HepG2 (cell line): ENCODE data around the gene ZNF829. TPM values are rescaled to one million over a fixed set of nuclear protein-coding genes. Genes with fewer than 3 reads are reported as not detected.

Experiments
- ATAC-seq: fragments of 200-7000 bp; cut with Tn5 transposase; 3 replicates; pipeline ENCODE4 v1.9.1; 2020; ENCODE audit warnings: mild to moderate bottlenecking, moderate library complexity
- BruUV-seq: library from RNA; stranded (reverse); fragments of 400-500 nt; replicated peaks from 2 replicates; lab custom pipeline; 2021; lab: Mats Ljungman, UMichigan
- CTCF ChIA-PET: fragments of 300-600 bp; formaldehyde crosslinking; extraction: SDS; loops from one replicate; lab custom pipeline; 2021; ENCODE audit warnings: low total read pairs, inconsistent platforms, low intra/inter-chr PET ratio; lab: Yijun Ruan, JAX
- POLR2A ChIA-PET: fragments of 350-600 bp; sonication (Branson Sonifier 250); formaldehyde crosslinking; loops from one replicate; lab custom pipeline; 2020; ENCODE audit warnings: antibody characterized with exemption, inconsistent platforms; lab: Yijun Ruan, JAX
- DNase-seq: peaks from one replicate; pipeline ENCODE4 v3.0.0-alpha.2; 2015; ENCODE audit warnings: low spot score
- FAIRE-seq: peaks from 3 replicates; lab custom pipeline; 2011; peaks lifted over from hg19 to GRCh38; lab: Jason Lieb, UNC
- H2AFZ ChIP-seq: one replicate; pipeline ENCODE4 v1.6.1; 2011; ENCODE audit warnings: low read length, inconsistent platforms
- H3K27ac ChIP-seq: fragments of 300-600 bp; 3 replicates; pipeline ENCODE4 v1.8.0; 2011; ENCODE audit warnings: mixed run types, mild to moderate bottlenecking, mixed read lengths, low read length, inconsistent platforms; ENCODE audit not compliant: insufficient read depth; ENCODE audit errors: extremely low read length
- H3K27me3 ChIP-seq, 2 experiments: fragments of 200-600 bp in 1 of 2; 2 replicates in 1 of 2; 3 replicates in 1 of 2; pipeline versions ENCODE4 v1.6.0 to v1.8.0; 2011; ENCODE audit warnings: low read length in 2 of 2, mild to moderate bottlenecking in 2 of 2, moderate library complexity in 2 of 2, inconsistent platforms in 1 of 2; ENCODE audit not compliant: insufficient read depth in 2 of 2, control insufficient read depth in 1 of 2
- H3K36me3 ChIP-seq, 2 experiments: fragments of 200-600 bp in 1 of 2; replicated peaks in 1 of 2; 2 replicates in 1 of 2; 3 replicates in 1 of 2; pipeline versions ENCODE4 v1.5.1 to v1.8.0; 2011; ENCODE audit warnings: low read length in 2 of 2, inconsistent platforms in 1 of 2; ENCODE audit not compliant: insufficient read depth in 2 of 2, control insufficient read depth in 1 of 2
- H3K4me1 ChIP-seq: 2 replicates; pipeline ENCODE4 v1.5.1; 2012; ENCODE audit warnings: low read length, inconsistent platforms; ENCODE audit not compliant: insufficient read depth
- H3K4me2 ChIP-seq: 2 replicates; pipeline ENCODE4 v1.6.0; 2011; ENCODE audit warnings: low read depth, low read length, inconsistent platforms
- H3K4me3 ChIP-seq, 3 experiments: fragments of 200-600 bp in 1 of 3; sonication (generic), shearing (Covaris generic) in 1 of 3; replicated peaks in 1 of 3; 2 replicates each; pipeline ENCODE4 v1.5.1; 2011 to 2016; ENCODE audit warnings: low read length in 3 of 3, inconsistent platforms in 2 of 3, low read depth in 2 of 3, mild to moderate bottlenecking in 2 of 3, control low read depth in 1 of 3, mixed read lengths in 1 of 3; ENCODE audit not compliant: insufficient read depth in 1 of 3
- H3K79me2 ChIP-seq: one replicate; pipeline ENCODE4 v1.6.1; 2011; ENCODE audit warnings: low read length, inconsistent platforms; ENCODE audit not compliant: insufficient read depth
- H3K9ac ChIP-seq: 2 replicates; pipeline ENCODE4 v1.6.0; 2011; ENCODE audit warnings: mild to moderate bottlenecking, low read depth, low read length, inconsistent platforms; ENCODE audit not compliant: insufficient read depth
- H3K9me3 ChIP-seq: 2 replicates; pipeline ENCODE4 v1.5.1; 2012; ENCODE audit warnings: mild to moderate bottlenecking, low read length
- H4K20me1 ChIP-seq: 2 replicates; pipeline ENCODE4 v1.6.0; 2011; ENCODE audit warnings: inconsistent platforms, mild to moderate bottlenecking, low read length, moderate library complexity; ENCODE audit not compliant: insufficient read depth
- DPF2 ChIP-seq: sonication (generic); formaldehyde crosslinking; IDR thresholded peaks from 2 replicates; pipeline ENCODE4 v1.4.0; 2020; ENCODE audit warnings: mild to moderate bottlenecking, low read depth, missing genetic modification reagents, borderline replicate concordance
- ELK4 ChIP-seq: sonication (generic); formaldehyde crosslinking; IDR thresholded peaks from 2 replicates; pipeline ENCODE4 v1.9.0; 2021; ENCODE audit warnings: missing genetic modification reagents, borderline replicate concordance
- KDM3A ChIP-seq: IDR thresholded peaks from 2 replicates; pipeline ENCODE4 v1.6.1; 2018; ENCODE audit warnings: low read depth, missing compliant biosample characterization
- KDM4B ChIP-seq: sonication (generic); formaldehyde crosslinking; IDR thresholded peaks from 2 replicates; pipeline ENCODE4 v1.4.0; 2020; ENCODE audit warnings: missing genetic modification reagents
- NR2F2 ChIP-seq: IDR thresholded peaks from 2 replicates; pipeline ENCODE4 v1.6.1; 2012; ENCODE audit warnings: low read depth, inconsistent platforms, borderline replicate concordance
- SIN3A ChIP-seq: IDR thresholded peaks from 2 replicates; pipeline ENCODE4 v1.6.1; 2011; ENCODE audit warnings: low read depth, mild to moderate bottlenecking, control low read depth, low read length, borderline replicate concordance
- SNAPC4 ChIP-seq: sonication (generic); formaldehyde crosslinking; IDR thresholded peaks from 2 replicates; pipeline ENCODE4 v1.4.0; 2020; ENCODE audit warnings: mild to moderate bottlenecking, missing genetic modification reagents
- ZFX ChIP-seq: sonication (generic); formaldehyde crosslinking; IDR thresholded peaks from 2 replicates; pipeline ENCODE4 v1.4.0; 2020; ENCODE audit warnings: mild to moderate bottlenecking, low read depth, missing genetic modification reagents, moderate library complexity
- ZNF10 ChIP-seq: sonication (generic); formaldehyde crosslinking; IDR thresholded peaks from 2 replicates; pipeline ENCODE4 v1.4.0; 2020; ENCODE audit warnings: mild to moderate bottlenecking, low read depth, missing genetic modification reagents, borderline replicate concordance
- ZNF709 ChIP-seq: sonication (generic); formaldehyde crosslinking; IDR thresholded peaks from 2 replicates; pipeline ENCODE4 v1.5.0; 2020; ENCODE audit warnings: mild to moderate bottlenecking, missing genetic modification reagents
- ZNF766 ChIP-seq: sonication (generic); formaldehyde crosslinking; IDR thresholded peaks from 2 replicates; pipeline ENCODE4 v1.5.0; 2020; ENCODE audit warnings: missing genetic modification reagents, borderline replicate concordance
- WGBS: methylation state at CpG from one replicate; pipeline ENCODE4 v1.1.6; 2017; ENCODE audit warnings: low lambda C conversion rate; 5-methylcytosine and 5-hydroxymethylcytosine counted together
- in situ Hi-C: cut with HindIII; loops from 2 replicates; pipeline ENCODE4 v1.10.0; 2017; ENCODE audit warnings: low pct_unique_long_range_greater_than_20kb; ENCODE audit not compliant: extremely low pct_ligation_motif_present
- intact Hi-C: fragments of 100-400 bp; cut with micrococcal nuclease; formaldehyde crosslinking; loops from one replicate; pipeline ENCODE4 v1.10.0; 2022; ENCODE audit not compliant: unreplicated experiment
- polyA plus RNA-seq, 8 experiments: library from polyadenylated mRNA; depleted of rRNA in 3 of 8; stranded (reverse) in 7 of 8; unstranded in 1 of 8; fragments of >200 nt; fragmentation: Illumina TruSeq in 4 of 8; extraction: Trizol in 4 of 8; gene quantifications; 2 replicates each; pipeline versions ENCODE4 v1.2.1 to v1.2.3, GENCODE V29; 2011 to 2016; ENCODE audit warnings: low read depth in 4 of 8, missing spikeins in 1 of 8, mixed read lengths in 1 of 8; ENCODE audit not compliant: insufficient read depth in 1 of 8
- total RNA-seq, 5 experiments: library from RNA; depleted of rRNA; stranded (reverse); fragments of >200 nt; fragmentation: Illumina TruSeq; extraction: Trizol; gene quantifications; 2 replicates each; pipeline ENCODE4 v1.2.3, GENCODE V29; 2016; ENCODE audit warnings: low read depth in 1 of 5
- TF ChIP-seq, protein P1 (sequence below): sonication (generic); formaldehyde crosslinking; IDR thresholded peaks from 2 replicates; pipeline ENCODE4 v1.5.0; 2020; ENCODE audit warnings: mild to moderate bottlenecking, missing genetic modification reagents, borderline replicate concordance
- TF ChIP-seq, protein P2 (sequence below): sonication (generic); formaldehyde crosslinking; IDR thresholded peaks from 2 replicates; pipeline ENCODE4 v1.4.0; 2020; ENCODE audit warnings: missing genetic modification reagents

The ZNF829 gene
- total and polyA plus RNA-seq, 2 of the 13 experiments (the other 11 are each of a cell fraction or from before 2014, with no cell fraction given): 0.15 to 0.86 TPM

DNA sequence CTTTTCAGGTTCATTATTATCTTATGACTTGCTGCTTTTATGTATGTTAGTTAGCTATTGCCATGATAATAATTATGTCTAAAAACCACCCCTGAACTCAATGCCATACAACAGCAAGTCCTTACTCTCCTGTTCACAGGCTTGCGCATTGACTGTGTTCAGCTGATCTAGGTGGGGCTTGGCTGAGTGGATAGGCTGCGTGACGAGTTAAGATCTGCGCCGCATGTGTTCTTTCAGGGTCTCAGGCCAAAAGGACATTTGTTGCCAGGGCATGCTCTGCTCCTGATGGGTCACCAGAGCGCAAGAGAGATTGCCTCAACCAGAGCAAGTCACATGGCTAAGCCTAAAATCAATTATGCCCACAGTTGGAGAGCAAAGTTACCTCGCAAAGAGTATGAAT, 900 bp upstream of the ZNF829 start:
- no peak overlapping the region for H3K27ac ChIP-seq
- TF ChIP-seq, protein P1, sequence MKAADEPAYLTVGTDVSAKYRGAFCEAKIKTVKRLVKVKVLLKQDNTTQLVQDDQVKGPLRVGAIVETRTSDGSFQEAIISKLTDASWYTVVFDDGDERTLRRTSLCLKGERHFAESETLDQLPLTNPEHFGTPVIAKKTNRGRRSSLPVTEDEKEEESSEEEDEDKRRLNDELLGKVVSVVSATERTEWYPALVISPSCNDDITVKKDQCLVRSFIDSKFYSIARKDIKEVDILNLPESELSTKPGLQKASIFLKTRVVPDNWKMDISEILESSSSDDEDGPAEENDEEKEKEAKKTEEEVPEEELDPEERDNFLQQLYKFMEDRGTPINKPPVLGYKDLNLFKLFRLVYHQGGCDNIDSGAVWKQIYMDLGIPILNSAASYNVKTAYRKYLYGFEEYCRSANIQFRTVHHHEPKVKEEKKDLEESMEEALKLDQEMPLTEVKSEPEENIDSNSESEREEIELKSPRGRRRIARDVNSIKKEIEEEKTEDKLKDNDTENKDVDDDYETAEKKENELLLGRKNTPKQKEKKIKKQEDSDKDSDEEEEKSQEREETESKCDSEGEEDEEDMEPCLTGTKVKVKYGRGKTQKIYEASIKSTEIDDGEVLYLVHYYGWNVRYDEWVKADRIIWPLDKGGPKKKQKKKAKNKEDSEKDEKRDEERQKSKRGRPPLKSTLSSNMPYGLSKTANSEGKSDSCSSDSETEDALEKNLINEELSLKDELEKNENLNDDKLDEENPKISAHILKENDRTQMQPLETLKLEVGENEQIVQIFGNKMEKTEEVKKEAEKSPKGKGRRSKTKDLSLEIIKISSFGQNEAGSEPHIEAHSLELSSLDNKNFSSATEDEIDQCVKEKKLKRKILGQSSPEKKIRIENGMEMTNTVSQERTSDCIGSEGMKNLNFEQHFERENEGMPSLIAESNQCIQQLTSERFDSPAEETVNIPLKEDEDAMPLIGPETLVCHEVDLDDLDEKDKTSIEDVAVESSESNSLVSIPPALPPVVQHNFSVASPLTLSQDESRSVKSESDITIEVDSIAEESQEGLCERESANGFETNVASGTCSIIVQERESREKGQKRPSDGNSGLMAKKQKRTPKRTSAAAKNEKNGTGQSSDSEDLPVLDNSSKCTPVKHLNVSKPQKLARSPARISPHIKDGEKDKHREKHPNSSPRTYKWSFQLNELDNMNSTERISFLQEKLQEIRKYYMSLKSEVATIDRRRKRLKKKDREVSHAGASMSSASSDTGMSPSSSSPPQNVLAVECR (CRISPR knock-in tag): no peak
- TF ChIP-seq KDM4B (CRISPR knock-in tag) (no peak), SIN3A (no peak), NR2F2 (no peak), ZNF10 (CRISPR knock-in tag) (no peak), ZNF709 (no peak), DPF2 (CRISPR knock-in tag) (no peak), ZNF766 (no peak), SNAPC4 (no peak), ELK4 (CRISPR knock-in tag) (no peak), KDM3A (CRISPR knock-in tag) (no peak), ZFX (CRISPR knock-in tag) (no peak)
- TF ChIP-seq, protein P2, sequence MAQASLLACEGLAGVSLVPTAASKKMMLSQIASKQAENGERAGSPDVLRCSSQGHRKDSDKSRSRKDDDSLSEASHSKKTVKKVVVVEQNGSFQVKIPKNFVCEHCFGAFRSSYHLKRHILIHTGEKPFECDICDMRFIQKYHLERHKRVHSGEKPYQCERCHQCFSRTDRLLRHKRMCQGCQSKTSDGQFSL (CRISPR knock-in tag): no peak
- 79% methylated on average over 7 of the region's 7 CpGs for WGBS
- ATAC-seq (no peak; the same call in 2 of the 3 replicates), FAIRE-seq (no peak), DNase-seq (no peak)
- H3K36me3 ChIP-seq: no peaks in the 10 kb centered on the region
- peak overlapping the region; percentile 63 to 74 (median 73); a peak in 5 of 6 replicates for H3K4me3 ChIP-seq
- H3K9ac ChIP-seq: peak overlapping the region; percentile 64; the same call in 1 of the 2 replicates
- BruUV-seq: TSS peak; percentile 56
- H2AFZ ChIP-seq: no peak overlapping the region
- peak overlapping the region; percentile 56 for H3K4me2 ChIP-seq
- H3K27me3 ChIP-seq: no peaks in the 10 kb centered on the region
- H4K20me1 ChIP-seq: no peaks in the 10 kb centered on the region
- ChIA-PET POLR2A (no interaction called here), CTCF (no interaction called here)
- H3K4me1 ChIP-seq: no peaks in the 10 kb centered on the region
- H3K79me2 ChIP-seq: no peaks in the 10 kb centered on the region
- H3K9me3 ChIP-seq: peaks cover 83% of the 10 kb centered on the region
- in situ Hi-C loops: no loop called here
- intact Hi-C loops: loop anchor here (1.0 to 5.0 kb wide), 2 partner anchors 161 to 550 kb away; partner anchors contain the start of genes ZNF420, ZNF569 and ZNF570
